ENCODE data around the gene PSMD1. TPM values are rescaled to one million over a fixed set of nuclear protein-coding genes. Genes with fewer than 3 reads are reported as not detected.

PSMD1 gene
- total RNA-seq, 1 donor from 2014 or later, result 99.9 TPM

DNA sequence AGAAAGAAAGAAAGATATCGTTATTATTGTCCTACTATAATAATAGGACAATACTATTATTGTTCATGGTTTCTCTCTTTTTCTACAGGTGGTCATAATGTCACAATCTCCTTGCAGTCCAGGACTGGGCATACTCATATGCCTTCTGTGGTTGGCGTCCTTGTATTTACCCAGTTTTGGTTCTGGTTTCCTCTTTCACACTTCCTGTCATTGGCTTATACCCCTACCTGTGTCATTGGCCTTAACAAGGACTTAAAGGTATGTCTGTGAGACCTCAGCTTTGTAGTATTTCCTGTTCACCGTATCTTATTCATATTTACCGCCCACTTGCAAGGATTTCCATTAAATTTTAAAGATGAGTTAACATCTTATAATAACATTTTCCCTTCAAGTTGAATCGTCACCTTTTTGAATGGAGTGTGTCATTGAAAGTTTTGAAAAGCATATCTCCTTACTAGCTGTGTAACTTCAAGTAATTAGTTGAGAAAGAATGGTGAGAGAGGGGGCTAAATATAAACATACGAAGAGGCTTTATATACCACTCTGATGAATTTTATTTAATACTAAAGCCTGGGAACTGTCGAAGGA lies 104.7 kb downstream of the PSMD1 start:
- ATAC-seq (ENCODE audit: low read depth) (no peak), DNase-seq (no peak)
- TF ChIP-seq, protein P1, sequence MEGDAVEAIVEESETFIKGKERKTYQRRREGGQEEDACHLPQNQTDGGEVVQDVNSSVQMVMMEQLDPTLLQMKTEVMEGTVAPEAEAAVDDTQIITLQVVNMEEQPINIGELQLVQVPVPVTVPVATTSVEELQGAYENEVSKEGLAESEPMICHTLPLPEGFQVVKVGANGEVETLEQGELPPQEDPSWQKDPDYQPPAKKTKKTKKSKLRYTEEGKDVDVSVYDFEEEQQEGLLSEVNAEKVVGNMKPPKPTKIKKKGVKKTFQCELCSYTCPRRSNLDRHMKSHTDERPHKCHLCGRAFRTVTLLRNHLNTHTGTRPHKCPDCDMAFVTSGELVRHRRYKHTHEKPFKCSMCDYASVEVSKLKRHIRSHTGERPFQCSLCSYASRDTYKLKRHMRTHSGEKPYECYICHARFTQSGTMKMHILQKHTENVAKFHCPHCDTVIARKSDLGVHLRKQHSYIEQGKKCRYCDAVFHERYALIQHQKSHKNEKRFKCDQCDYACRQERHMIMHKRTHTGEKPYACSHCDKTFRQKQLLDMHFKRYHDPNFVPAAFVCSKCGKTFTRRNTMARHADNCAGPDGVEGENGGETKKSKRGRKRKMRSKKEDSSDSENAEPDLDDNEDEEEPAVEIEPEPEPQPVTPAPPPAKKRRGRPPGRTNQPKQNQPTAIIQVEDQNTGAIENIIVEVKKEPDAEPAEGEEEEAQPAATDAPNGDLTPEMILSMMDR (IDR thresholded peaks at IDR 0.05), result no peak
- Mint-ChIP-seq H3K27me3 (no peaks in the 10 kb centered on the region), H3K4me3 (no peak overlapping the region), H3K9me3 (no peaks in the 10 kb centered on the region), H3K4me1 (peaks cover 8% of the 10 kb centered on the region), H3K27ac (no peak overlapping the region), H3K36me3 (ENCODE audit: low read depth) (peaks cover 59% of the 10 kb centered on the region)
- intact Hi-C loops (cut with micrococcal nuclease), result no loop called here
- POLR2A ChIA-PET, result interaction anchor here (0.5 to 0.6 kb wide), 2 partner anchors 1133 to 1796 kb away, joined by 4 to 6 read pairs; no protein-coding TSS in a partner anchor
- CTCF ChIA-PET, result no interaction called here

GRCh38 chr2:231161877-231162329 lies 105.2 kb downstream of the PSMD1 start:
- intact Hi-C loops (cut with micrococcal nuclease), result no loop called here

DNA sequence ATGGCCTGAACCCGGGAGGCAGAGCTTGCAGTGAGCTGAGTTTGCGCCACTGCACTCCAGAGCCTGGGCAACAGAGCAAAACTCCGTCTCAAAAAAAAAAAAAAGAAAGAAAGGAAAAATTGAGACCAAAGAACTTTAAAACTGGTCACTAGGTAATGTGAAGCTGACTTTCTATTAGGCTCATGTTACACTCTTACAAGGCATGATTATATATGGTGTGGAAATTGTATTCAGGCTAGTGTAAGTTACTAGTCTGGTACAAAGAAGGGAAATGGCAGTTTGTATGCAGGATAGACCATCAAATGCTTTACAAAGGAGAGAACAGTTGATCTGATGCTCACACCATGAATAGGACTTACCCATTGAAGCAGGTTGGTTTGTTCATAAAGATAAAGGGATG lies 106.3 kb downstream of the PSMD1 start:
- no peak for ATAC-seq (ENCODE audit: low read depth)
- Mint-ChIP-seq H3K36me3 (ENCODE audit: low read depth) (peaks cover 73% of the 10 kb centered on the region), H3K4me3 (no peak overlapping the region), H3K27me3 (no peaks in the 10 kb centered on the region), H3K27ac (no peak overlapping the region), H3K4me1 (peaks cover 8% of the 10 kb centered on the region), H3K9me3 (no peaks in the 10 kb centered on the region)
- POLR2A ChIA-PET, result no interaction called here
- no peak for DNase-seq
- CTCF ChIA-PET, result no interaction called here
- TF ChIP-seq, protein P1 (IDR thresholded peaks at IDR 0.05), result no peak
- intact Hi-C loops (cut with micrococcal nuclease), result no loop called here

More at GRCh38 chr2:231161877-231162329, 105.2 kb downstream of the PSMD1 start:
- Mint-ChIP-seq H3K36me3 (ENCODE audit: low read depth) (peaks cover 65% of the 10 kb centered on the region), H3K9me3 (no peaks in the 10 kb centered on the region), H3K27ac (no peak overlapping the region), H3K27me3 (no peaks in the 10 kb centered on the region), H3K4me1 (peaks cover 8% of the 10 kb centered on the region), H3K4me3 (no peak overlapping the region)
- POLR2A ChIA-PET, result interaction anchor here (0.6 kb wide), 1 partner anchor 39 kb away, joined by 4 read pairs; no protein-coding TSS in a partner anchor
- ATAC-seq (ENCODE audit: low read depth) (no peak), DNase-seq (no peak)
- TF ChIP-seq, protein P1 (IDR thresholded peaks at IDR 0.05), result no peak
- CTCF ChIA-PET, result no interaction called here

DNA sequence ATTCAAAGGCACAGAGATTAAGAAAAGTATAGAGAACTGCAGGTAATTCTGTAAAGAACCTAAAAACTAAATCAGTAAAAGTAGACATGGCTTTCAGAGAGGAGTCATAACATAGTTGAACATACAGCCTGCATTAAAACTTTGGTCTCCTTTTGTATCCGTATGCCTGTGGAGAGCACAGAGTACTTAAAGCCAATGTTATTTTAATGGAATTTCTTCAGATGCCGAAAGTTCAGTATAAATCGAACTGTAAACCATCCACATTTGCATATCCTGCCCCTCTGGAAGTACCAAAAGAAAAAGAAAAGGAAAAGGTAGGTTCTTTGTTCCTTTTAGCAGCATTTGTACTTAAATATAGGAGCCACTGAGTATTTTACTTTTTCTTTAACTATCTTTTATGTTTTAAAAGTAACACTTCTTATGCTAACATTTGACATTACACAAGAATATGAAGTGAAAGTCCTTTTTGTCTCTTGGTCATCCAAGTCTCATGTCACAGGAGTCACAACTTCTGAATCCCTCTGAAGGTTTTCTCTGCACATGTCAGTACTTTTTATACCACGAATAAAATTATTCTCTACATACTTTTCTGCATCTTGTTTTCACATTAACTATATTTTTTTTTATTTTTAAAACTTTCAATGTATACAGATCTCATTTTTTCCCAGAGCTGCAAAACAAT lies 106.9 kb downstream of the PSMD1 start:
- no peak overlapping the region for H3K27ac Mint-ChIP-seq
- CTCF ChIA-PET, result no interaction called here
- ATAC-seq (ENCODE audit: low read depth), result no peak
- no peak for DNase-seq
- H3K9me3 Mint-ChIP-seq, result no peaks in the 10 kb centered on the region
- H3K36me3 Mint-ChIP-seq (ENCODE audit: low read depth), result peaks cover 73% of the 10 kb centered on the region
- H3K4me1 Mint-ChIP-seq, result peaks cover 8% of the 10 kb centered on the region
- H3K27me3 Mint-ChIP-seq, result no peaks in the 10 kb centered on the region
- POLR2A ChIA-PET, result no interaction called here
- H3K4me3 Mint-ChIP-seq, result no peak overlapping the region
- intact Hi-C loops (cut with micrococcal nuclease), result no loop called here
- TF ChIP-seq, protein P1 (IDR thresholded peaks at IDR 0.05), result no peak

DNA sequence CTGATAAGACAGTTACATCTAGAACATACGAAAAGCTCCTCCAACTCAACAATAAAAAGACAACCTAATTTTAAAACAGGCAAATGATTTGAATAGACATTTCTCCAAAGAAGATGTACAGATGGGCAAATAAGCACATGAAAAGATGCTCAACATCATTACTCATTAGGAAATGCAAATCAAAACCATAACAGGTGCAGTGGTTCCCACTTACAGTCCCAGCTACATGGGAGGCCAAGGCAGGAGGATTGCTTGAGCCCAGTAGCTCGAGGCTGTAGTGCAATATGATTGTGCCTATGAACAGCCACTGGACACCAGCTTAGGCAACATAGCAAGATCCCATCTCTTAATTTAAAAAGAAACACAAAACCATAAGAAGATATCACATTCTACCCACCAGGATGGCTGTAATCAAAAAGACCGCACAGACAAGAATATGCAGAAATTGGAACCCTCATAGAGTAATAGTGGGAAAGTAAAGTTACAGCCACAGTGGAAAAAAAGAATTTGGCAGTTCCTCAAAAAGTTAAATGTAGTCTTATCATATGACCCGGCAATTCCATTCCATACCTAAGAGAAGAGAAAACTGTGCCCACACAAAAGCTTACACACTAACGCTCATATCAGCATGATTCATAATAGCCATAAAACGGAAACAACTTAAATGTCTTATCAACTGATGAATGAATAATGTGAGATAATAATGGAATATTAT lies 111.2 kb downstream of the PSMD1 start:
- intact Hi-C loops (cut with micrococcal nuclease), result no loop called here
- Mint-ChIP-seq H3K4me1 (no peaks in the 10 kb centered on the region), H3K27me3 (no peaks in the 10 kb centered on the region), H3K27ac (no peak overlapping the region), H3K9me3 (no peaks in the 10 kb centered on the region), H3K36me3 (ENCODE audit: low read depth) (peaks cover 85% of the 10 kb centered on the region), H3K4me3 (no peak overlapping the region)
- ATAC-seq (ENCODE audit: low read depth) (no peak), DNase-seq (no peak)
- ChIA-PET CTCF (no interaction called here), POLR2A (no interaction called here)
- TF ChIP-seq, protein P1 (IDR thresholded peaks at IDR 0.05), result no peak
